ENCODE data around the gene SLC39A5.

The SLC39A5 gene

GRCh38 chr12:56213878-56214277, 16.0 kb upstream of the SLC39A5 start:
- DNase-seq (ENCODE audit: low read depth) = no peak

GRCh38 chr12:56216461-56216860, 13.4 kb upstream of the SLC39A5 start:
- DNase-seq (ENCODE audit: low read depth) = no peak

GRCh38 chr12:56219840-56220239, 10.0 kb upstream of the SLC39A5 start:
- no peak for DNase-seq (ENCODE audit: low read depth)

- DNase-seq (ENCODE audit: low read depth) = no peak
These were observed 9.1 kb upstream of the SLC39A5 start for GRCh38 chr12:56220611-56221231.

- DNase-seq (ENCODE audit: low read depth) = no peak
These were observed 8.6 kb upstream of the SLC39A5 start for GRCh38 chr12:56221232-56221756.

GRCh38 chr12:56221757-56222530, 7.9 kb upstream of the SLC39A5 start, which contains the start of gene RNF41:
RNF41 (minus strand) TSS chr12:56221922; CDS start chr12:56214047, 7,875 bp downstream.
- peak; percentile 87 for DNase-seq (ENCODE audit: low read depth)

GRCh38 chr12:56222531-56222895, 7.3 kb upstream of the SLC39A5 start:
- no peak for DNase-seq (ENCODE audit: low read depth)

GRCh38 chr12:56223571-56224101, 6.2 kb upstream of the SLC39A5 start:
- no peak for DNase-seq (ENCODE audit: low read depth)

GRCh38 chr12:56224102-56224701, 5.6 kb upstream of the SLC39A5 start, which contains the start of gene NABP2:
NABP2 (plus strand) TSS chr12:56224342; CDS start chr12:56224857, 515 bp downstream.
- peak; percentile 87 for DNase-seq (ENCODE audit: low read depth)

- DNase-seq (ENCODE audit: low read depth) = no peak
These were observed 4.9 kb upstream of the SLC39A5 start for GRCh38 chr12:56224954-56225353.

- DNase-seq (ENCODE audit: low read depth) = no peak
These were observed 769 bp upstream of the SLC39A5 start for GRCh38 chr12:56229082-56229481.

GRCh38 chr12:56230432-56231183, 757 bp downstream of the SLC39A5 start:
- no peak for DNase-seq (ENCODE audit: low read depth)

GRCh38 chr12:56231184-56231582, 1.3 kb downstream of the SLC39A5 start:
- no peak for DNase-seq (ENCODE audit: low read depth)

- DNase-seq (ENCODE audit: low read depth) = no peak
These were observed 5.0 kb downstream of the SLC39A5 start for GRCh38 chr12:56234746-56235436.

- no peak for DNase-seq (ENCODE audit: low read depth)
These were observed 6.2 kb downstream of the SLC39A5 start for GRCh38 chr12:56236091-56236490.

GRCh38 chr12:56236985-56237384, 7.1 kb downstream of the SLC39A5 start:
- no peak for DNase-seq (ENCODE audit: low read depth)

- no peak for DNase-seq (ENCODE audit: low read depth)
These were observed 7.7 kb downstream of the SLC39A5 start for GRCh38 chr12:56237552-56237951.

GRCh38 chr12:56241424-56242303, 11.8 kb downstream of the SLC39A5 start:
- DNase-seq (ENCODE audit: low read depth) = no peak

- no peak for DNase-seq (ENCODE audit: low read depth)
These were observed 13.1 kb downstream of the SLC39A5 start for GRCh38 chr12:56242986-56243385.

GRCh38 chr12:56243731-56244181, 13.9 kb downstream of the SLC39A5 start:
- no peak for DNase-seq (ENCODE audit: low read depth)

All from stimulated activated CD8-positive, alpha-beta memory T cell treated with anti-CD3 and anti-CD28 coated beads, Interleukin-7, amount 100 ng/mL, for 24 hours (primary cell).